SK-N-SH (cell line): ENCODE measurements around the gene PLOD2.

Source experiments
- ELF1 ChIP-seq: IDR thresholded peaks from 2 replicates; pipeline ENCODE4 v1.4.0; 2012
- EP300 ChIP-seq, 2 experiments: IDR thresholded peaks; 2 replicates each; pipeline versions ENCODE4 v1.4.0 to v1.6.1; 2012; ENCODE audit warnings: borderline replicate concordance in 1 of 2, low read depth in 1 of 2, low read length in 1 of 2
- GABPA ChIP-seq: IDR thresholded peaks from 2 replicates; pipeline ENCODE4 v1.4.0; 2012; ENCODE audit warnings: low read depth, mild to moderate bottlenecking
- IRF3 ChIP-seq: fragments of 150-350 bp; IDR thresholded peaks from 2 replicates; pipeline ENCODE4 v1.6.1; 2016; ENCODE audit warnings: mild to moderate bottlenecking, low read depth, low read length
- MXI1 ChIP-seq: IDR thresholded peaks from 2 replicates; pipeline ENCODE4 v1.6.1; 2012; ENCODE audit warnings: mild to moderate bottlenecking, low read depth, low read length, improper control_type of control experiment
- NFIC ChIP-seq: IDR thresholded peaks from 2 replicates; pipeline ENCODE4 v1.4.0; 2012; ENCODE audit warnings: borderline replicate concordance
- POLR2AphosphoS5 ChIP-seq: IDR thresholded peaks from 2 replicates; pipeline ENCODE4 v1.6.1; 2012; ENCODE audit warnings: low read depth, low read length
- RAD21 ChIP-seq: IDR thresholded peaks from 2 replicates; pipeline ENCODE4 v1.6.1; 2012; ENCODE audit warnings: mild to moderate bottlenecking, low read length
- REST ChIP-seq: IDR thresholded peaks from 2 replicates; pipeline ENCODE4 v1.6.1; 2012; ENCODE audit warnings: mild to moderate bottlenecking, low read depth, low read length, moderate library complexity
- USF2 ChIP-seq: fragments of 150-350 bp; IDR thresholded peaks from 2 replicates; pipeline ENCODE4 v1.6.1; 2017; ENCODE audit warnings: antibody characterized with exemption, low read length, low read depth, borderline replicate concordance
- YY1 ChIP-seq: IDR thresholded peaks from 2 replicates; pipeline ENCODE4 v1.4.0; 2012; ENCODE audit warnings: low read depth, mild to moderate bottlenecking
- TF ChIP-seq, protein P1 (sequence below): fragments of 200-600 bp; sonication (generic); IDR thresholded peaks from 2 replicates; pipeline ENCODE4 v1.6.1; 2017; ENCODE audit warnings: antibody characterized with exemption, mild to moderate bottlenecking, moderate library complexity

GRCh38 chr3:146024260-146024659 lies 136.7 kb downstream of the PLOD2 start:
- TF ChIP-seq ELF1 (no peak), GABPA (no peak), USF2 (no peak), EP300 (IDR thresholded peaks at IDR 0.05; ENCODE audit: borderline replicate concordance in 1 of 2, low read depth in 1 of 2, low read length in 1 of 2) (no peak), IRF3 (no peak), YY1 (no peak), NFIC (no peak), POLR2AphosphoS5 (no peak), MXI1 (no peak), REST (no peak), RAD21 (no peak)
- TF ChIP-seq, protein P1, sequence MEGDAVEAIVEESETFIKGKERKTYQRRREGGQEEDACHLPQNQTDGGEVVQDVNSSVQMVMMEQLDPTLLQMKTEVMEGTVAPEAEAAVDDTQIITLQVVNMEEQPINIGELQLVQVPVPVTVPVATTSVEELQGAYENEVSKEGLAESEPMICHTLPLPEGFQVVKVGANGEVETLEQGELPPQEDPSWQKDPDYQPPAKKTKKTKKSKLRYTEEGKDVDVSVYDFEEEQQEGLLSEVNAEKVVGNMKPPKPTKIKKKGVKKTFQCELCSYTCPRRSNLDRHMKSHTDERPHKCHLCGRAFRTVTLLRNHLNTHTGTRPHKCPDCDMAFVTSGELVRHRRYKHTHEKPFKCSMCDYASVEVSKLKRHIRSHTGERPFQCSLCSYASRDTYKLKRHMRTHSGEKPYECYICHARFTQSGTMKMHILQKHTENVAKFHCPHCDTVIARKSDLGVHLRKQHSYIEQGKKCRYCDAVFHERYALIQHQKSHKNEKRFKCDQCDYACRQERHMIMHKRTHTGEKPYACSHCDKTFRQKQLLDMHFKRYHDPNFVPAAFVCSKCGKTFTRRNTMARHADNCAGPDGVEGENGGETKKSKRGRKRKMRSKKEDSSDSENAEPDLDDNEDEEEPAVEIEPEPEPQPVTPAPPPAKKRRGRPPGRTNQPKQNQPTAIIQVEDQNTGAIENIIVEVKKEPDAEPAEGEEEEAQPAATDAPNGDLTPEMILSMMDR, result no peak
